Measurements from ENCODE around the gene UGT1A9.
"Not testable (repeated sequence)": the region's sequence is repeated elsewhere in the genome, so short reads cannot be mapped to it uniquely, and the experiment has no call there.

Gene UGT1A9

GRCh38 chr2:233713262-233713615, 41.5 kb downstream of the UGT1A9 start:
- no peak for DNase-seq

GRCh38 chr2:233714121-233714520, 42.4 kb downstream of the UGT1A9 start:
- no peak for DNase-seq

- DNase-seq, result no peak
Measured at GRCh38 chr2:233718552-233718951, 46.9 kb downstream of the UGT1A9 start, which contains the start of gene UGT1A4. TSS of gene UGT1A4 (plus strand) at chr2:233718736. CDS start at chr2:233718821, 85 bp downstream.

- no peak for DNase-seq
Measured at GRCh38 chr2:233728723-233729301, 57.1 kb downstream of the UGT1A9 start, which contains the start of gene UGT1A3. TSS of gene UGT1A3 (plus strand) at chr2:233729042. CDS start at chr2:233729127, 85 bp downstream.

GRCh38 chr2:233736868-233737653, 65.4 kb downstream of the UGT1A9 start:
- not testable (repeated sequence) for DNase-seq

- DNase-seq, result no peak
Measured at GRCh38 chr2:233740870-233741269, 69.2 kb downstream of the UGT1A9 start.

GRCh38 chr2:233743464-233744259, 72.0 kb downstream of the UGT1A9 start:
- DNase-seq, result no peak

GRCh38 chr2:233745073-233745755, 73.5 kb downstream of the UGT1A9 start:
- DNase-seq, result no peak

- DNase-seq, result not testable (repeated sequence)
Measured at GRCh38 chr2:233745838-233746237, 74.1 kb downstream of the UGT1A9 start.

GRCh38 chr2:233746475-233747282, 75.0 kb downstream of the UGT1A9 start:
- no peak for DNase-seq

GRCh38 chr2:233747283-233747544, 75.5 kb downstream of the UGT1A9 start:
- DNase-seq, result no peak

- DNase-seq, result not testable (repeated sequence)
Measured at GRCh38 chr2:233750689-233751088, 79.0 kb downstream of the UGT1A9 start.

GRCh38 chr2:233751212-233752009, 79.7 kb downstream of the UGT1A9 start:
- DNase-seq, result not testable (repeated sequence)

- DNase-seq, result no peak
Measured at GRCh38 chr2:233754872-233755611, 83.3 kb downstream of the UGT1A9 start.

- no peak for DNase-seq
Measured at GRCh38 chr2:233756429-233757081, 84.9 kb downstream of the UGT1A9 start.

GRCh38 chr2:233758141-233758540, 86.4 kb downstream of the UGT1A9 start:
- no peak for DNase-seq

- no peak for DNase-seq
Measured at GRCh38 chr2:233758849-233759248, 87.2 kb downstream of the UGT1A9 start.

GRCh38 chr2:233760043-233760442, 88.3 kb downstream of the UGT1A9 start, which contains the start of gene UGT1A1:
TSS of gene UGT1A1 (plus strand) at chr2:233760270. CDS start at chr2:233760288, 18 bp downstream.
- no peak for DNase-seq

- no peak for DNase-seq
Measured at GRCh38 chr2:233761040-233761769, 89.5 kb downstream of the UGT1A9 start.
